GM19328 (cell line): ENCODE measurements around the gene MSRB3.
"Not testable (repeated sequence)": the region's sequence is repeated elsewhere in the genome, so short reads cannot be mapped to it uniquely, and the experiment has no call there.

Experiments used
- ATAC-seq: cut with Tn5 transposase; IDR thresholded peaks from one replicate; pipeline ENCODE4 v1.9.1; 2021; ENCODE audit warnings: mild to moderate bottlenecking, moderate library complexity; ENCODE audit not compliant: unreplicated experiment

MSRB3 gene

GRCh38 chr12:65449400-65449799 lies 170.9 kb downstream of the MSRB3 start:
- ATAC-seq: no peak

DNA sequence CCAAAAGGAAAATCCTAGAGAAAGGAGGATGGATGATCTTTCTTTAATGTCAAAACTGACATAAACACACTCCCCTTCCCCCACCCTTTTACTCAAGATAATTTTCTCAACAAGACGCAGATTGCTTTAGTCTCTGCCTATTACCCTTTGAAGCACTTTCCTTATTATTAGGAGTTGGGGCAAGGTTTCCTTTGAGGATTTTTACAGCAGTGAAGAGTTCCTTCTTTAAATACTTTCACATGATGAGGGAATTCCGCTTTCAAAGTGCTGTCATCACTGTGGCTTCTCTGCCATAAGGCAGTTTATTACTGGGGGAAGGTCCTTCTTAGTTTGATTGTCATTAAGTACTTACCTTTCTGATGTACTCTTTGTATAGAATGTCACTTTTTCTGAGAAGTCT lies 172.1 kb downstream of the MSRB3 start:
- ATAC-seq: no peak

- ATAC-seq: no peak
Observed at GRCh38 chr12:65454115-65454787, 175.8 kb downstream of the MSRB3 start.

GRCh38 chr12:65457341-65457740 lies 178.9 kb downstream of the MSRB3 start:
- not testable (repeated sequence) for ATAC-seq

DNA sequence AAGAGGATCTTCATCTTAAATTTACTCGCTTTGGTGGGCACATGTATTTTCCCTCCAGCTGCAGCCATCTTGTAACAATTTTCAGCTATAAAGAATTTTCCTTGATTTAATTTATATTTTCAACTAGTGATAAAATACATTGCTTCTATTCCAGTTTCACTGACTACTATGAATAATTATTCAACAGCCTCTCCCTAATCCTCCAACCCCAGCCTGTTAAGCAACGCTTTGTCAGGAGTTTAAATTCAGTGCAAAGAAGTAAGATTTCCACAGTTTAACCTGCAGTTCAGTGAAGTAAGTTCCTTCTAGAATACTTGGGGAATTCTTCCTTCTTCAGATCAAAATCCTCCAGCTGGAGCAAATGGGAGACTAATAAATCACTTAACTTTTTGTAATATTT lies 180.2 kb downstream of the MSRB3 start:
- no peak for ATAC-seq

DNA sequence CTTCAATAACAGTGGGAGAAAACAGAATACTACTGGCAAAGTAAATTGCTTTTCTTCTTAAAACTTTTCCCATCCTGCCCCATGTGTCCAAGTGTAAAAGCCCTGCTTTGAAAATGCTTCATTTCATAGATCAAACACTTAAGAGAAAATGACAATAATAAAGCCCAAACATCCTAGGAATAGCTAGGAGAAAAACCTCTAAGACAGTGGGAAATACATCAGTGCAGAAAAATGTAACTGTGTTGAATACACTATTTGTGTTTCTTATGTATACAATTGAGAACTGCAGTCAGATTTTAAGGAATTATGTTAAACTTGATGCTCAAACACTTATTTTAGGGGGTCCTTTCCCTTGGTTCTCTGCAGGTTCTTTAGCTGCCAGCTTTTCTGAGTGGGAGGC lies 181.1 kb downstream of the MSRB3 start:
- ATAC-seq: no peak

GRCh38 chr12:65460063-65460462 lies 181.6 kb downstream of the MSRB3 start:
- no peak for ATAC-seq

DNA sequence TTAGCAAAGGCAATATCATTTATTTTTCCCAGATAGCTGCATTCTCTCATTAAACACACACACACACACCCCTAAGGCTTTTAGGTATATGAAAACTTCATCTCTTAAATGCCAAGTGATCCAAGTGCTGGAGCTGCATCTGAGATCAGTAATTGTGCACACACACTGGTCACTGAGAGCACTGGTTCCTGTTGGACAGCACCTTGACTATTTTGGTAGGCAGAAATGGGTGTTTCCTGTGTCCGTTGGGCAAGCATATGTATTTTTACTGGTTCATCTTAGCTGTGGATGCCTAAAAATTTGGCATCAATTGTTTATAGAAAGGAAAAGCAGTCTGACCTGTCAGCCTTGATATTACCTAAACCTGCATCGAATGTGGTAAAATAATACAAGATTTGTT lies 182.5 kb downstream of the MSRB3 start:
- ATAC-seq: no peak

DNA sequence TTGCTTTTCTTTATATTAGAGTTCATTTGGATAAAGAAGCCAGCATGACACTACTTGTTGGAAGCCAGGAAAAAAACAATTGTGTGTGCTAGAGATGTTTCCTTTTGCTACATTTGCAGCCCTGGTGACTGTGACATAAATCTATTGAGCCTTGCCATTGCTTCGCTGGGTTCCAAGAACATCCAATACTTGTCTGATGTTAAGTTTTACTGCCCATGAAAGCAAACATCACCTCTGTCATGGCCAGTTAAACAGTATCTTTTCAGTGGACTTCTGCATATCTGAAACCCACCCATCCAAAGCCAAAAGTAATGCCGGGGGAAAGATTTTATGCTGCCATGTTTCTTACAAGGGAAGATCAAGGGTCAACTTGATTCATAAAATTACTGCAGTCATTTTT lies 184.0 kb downstream of the MSRB3 start:
- ATAC-seq: no peak

DNA sequence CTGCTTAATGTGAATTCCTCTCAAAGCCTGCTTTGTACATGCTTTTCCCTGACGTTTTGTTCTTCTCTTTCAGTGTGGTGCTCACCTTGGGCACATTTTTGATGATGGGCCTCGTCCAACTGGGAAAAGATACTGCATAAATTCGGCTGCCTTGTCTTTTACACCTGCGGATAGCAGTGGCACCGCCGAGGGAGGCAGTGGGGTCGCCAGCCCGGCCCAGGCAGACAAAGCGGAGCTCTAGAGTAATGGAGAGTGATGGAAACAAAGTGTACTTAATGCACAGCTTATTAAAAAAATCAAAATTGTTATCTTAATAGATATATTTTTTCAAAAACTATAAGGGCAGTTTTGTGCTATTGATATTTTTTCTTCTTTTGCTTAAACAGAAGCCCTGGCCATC lies 184.6 kb downstream of the MSRB3 start:
- no peak for ATAC-seq

DNA sequence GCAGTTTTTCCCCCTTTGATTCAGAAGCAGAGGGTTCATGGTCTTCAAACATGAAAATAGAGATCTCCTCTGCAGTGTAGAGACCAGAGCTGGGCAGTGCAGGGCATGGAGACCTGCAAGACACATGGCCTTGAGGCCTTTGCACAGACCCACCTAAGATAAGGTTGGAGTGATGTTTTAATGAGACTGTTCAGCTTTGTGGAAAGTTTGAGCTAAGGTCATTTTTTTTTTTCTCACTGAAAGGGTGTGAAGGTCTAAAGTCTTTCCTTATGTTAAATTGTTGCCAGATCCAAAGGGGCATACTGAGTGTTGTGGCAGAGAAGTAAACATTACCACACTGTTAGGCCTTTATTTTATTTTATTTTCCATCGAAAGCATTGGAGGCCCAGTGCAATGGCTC lies 185.1 kb downstream of the MSRB3 start:
- no peak for ATAC-seq

GRCh38 chr12:65464930-65465329 lies 186.4 kb downstream of the MSRB3 start:
- ATAC-seq: no peak

- no peak for ATAC-seq
Observed at GRCh38 chr12:65465766-65466547, 187.5 kb downstream of the MSRB3 start.

GRCh38 chr12:65466911-65467310 lies 188.4 kb downstream of the MSRB3 start:
- ATAC-seq: no peak

DNA sequence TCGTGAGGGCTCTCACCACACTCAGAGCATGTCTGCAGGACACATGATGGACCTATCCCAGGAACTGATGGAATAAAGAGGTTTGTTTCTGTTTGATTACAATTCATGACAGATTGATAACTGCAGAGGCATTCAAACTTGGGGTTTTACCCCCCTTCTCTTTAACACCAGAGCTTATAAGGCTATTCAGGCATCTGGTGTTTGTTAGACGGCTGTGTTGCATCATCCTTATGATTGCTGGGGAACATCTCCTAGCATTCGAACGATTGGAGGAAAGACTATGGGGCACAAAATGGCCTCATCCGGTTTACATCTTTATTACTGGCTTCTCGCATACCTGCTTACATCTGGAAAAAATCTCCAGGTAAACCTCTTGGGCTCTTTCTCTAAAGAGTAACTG lies 191.8 kb downstream of the MSRB3 start:
- no peak for ATAC-seq

GRCh38 chr12:65472079-65472478 lies 193.6 kb downstream of the MSRB3 start:
- ATAC-seq: no peak

GRCh38 chr12:65474831-65475230 lies 196.3 kb downstream of the MSRB3 start:
- ATAC-seq: no peak

DNA sequence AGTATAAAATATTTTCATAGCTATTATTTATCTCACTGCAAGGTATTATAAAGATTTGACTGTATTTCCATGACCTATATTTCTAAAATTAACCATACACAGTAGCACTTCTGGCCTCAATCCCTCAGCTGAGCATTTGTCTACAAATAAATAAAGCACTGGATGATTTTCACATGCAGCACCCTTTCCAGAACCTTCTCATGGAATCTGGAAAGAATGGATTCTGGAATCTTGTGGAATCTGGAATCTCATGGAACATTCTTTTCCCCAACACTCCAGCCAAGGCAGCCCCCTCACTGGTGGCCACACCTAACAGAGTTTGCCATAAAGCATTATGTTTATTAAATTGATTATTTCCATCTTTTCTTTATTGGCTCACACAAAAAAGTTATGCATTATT lies 199.2 kb downstream of the MSRB3 start:
- ATAC-seq: no peak

DNA sequence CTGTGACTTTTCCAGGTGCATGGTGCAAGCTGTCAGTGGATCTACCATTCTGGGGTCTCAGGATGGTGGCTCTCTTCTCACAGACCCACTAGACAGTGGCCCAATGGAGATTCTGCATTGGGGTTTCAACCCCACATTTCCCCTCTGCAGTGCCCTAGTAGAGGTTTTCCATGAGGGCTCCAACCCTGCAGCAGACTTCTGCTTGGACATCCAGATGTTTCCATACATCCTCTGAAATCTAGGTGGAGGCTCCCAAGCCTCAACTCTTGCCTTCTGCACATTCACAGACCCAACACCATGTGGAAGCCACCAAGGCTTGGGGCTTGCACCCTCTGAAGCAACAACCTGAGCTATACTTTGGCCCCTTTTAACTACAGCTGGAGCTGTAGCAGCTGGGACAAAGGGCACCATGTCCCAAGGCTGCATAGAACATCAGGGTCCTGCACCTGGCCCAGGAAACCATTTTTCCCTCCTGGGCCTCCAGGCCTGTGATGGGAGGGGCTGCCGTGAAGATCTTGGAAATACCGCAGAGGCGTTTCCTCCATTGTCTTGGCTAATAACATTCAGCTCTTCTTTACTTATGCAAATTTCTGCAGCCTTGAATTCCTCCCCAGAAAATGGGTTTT lies 205.5 kb downstream of the MSRB3 start:
- ATAC-seq: not testable (repeated sequence)

- no peak for ATAC-seq
Observed at GRCh38 chr12:65488197-65488596, 209.7 kb downstream of the MSRB3 start.

GRCh38 chr12:65490250-65490649 lies 211.8 kb downstream of the MSRB3 start:
- no peak for ATAC-seq
